Ovary (tissue), 3 donors: ENCODE data around the gene PDYN.

Experiments
- CTCF ChIP-seq, 3 donors: fragments of 450-650 bp in 2 of 3; fragments of 200-600 bp in 1 of 3; IDR thresholded peaks; one replicate each; pipeline versions ENCODE4 v1.5.1 to v1.8.0; 2016 to 2022; ENCODE audit warnings: antibody characterized with exemption in 3 of 3, mild to moderate bottlenecking in 1 of 3
- POLR2A ChIP-seq: fragments of 450-650 bp; IDR thresholded peaks from one replicate; pipeline ENCODE4 v1.6.1; 2017; ENCODE audit warnings: antibody characterized with exemption, mild to moderate bottlenecking, moderate library complexity
- donor health status: DM: no; HTN: no; CAD: no.

GRCh38 chr20:2002365-2002764 lies 8.5 kb upstream of the PDYN start:
- TF ChIP-seq POLR2A = no peak
- no peak for TF ChIP-seq CTCF (IDR thresholded peaks at IDR 0.05)
